HepG2 (cell line): ENCODE measurements around the gene DHX16. TPM values are rescaled to one million over a fixed set of nuclear protein-coding genes. Genes with fewer than 3 reads are reported as not detected.

Source experiments
- ARID2 ChIP-seq: sonication (generic); formaldehyde crosslinking; IDR thresholded peaks from 2 replicates; pipeline ENCODE4 v1.8.1; 2022; ENCODE audit warnings: mild to moderate bottlenecking, missing genetic modification reagents, borderline replicate concordance
- ARNT2 ChIP-seq: sonication (generic); formaldehyde crosslinking; IDR thresholded peaks from 2 replicates; pipeline ENCODE4 v1.8.0; 2022; ENCODE audit warnings: mild to moderate bottlenecking, low read depth, missing genetic modification reagents, moderate library complexity
- ATF4 ChIP-seq, 2 experiments: fragments of 450-650 bp in 1 of 2; sonication (generic) in 1 of 2; formaldehyde crosslinking; IDR thresholded peaks; 2 replicates each; pipeline versions ENCODE4 v1.5.0 to v1.8.0; 2020 to 2022; ENCODE audit warnings: mild to moderate bottlenecking in 1 of 2, missing genetic modification reagents in 1 of 2
- ATM ChIP-seq: fragments of 450-650 bp; IDR thresholded peaks from 2 replicates; pipeline ENCODE4 v1.7.1; 2017; ENCODE audit warnings: mild to moderate bottlenecking, borderline replicate concordance
- E2F5 ChIP-seq: sonication (generic); formaldehyde crosslinking; conservative IDR thresholded peaks from 2 replicates; pipeline ENCODE4 v1.4.0; 2020; ENCODE audit warnings: missing genetic modification reagents
- HES4 ChIP-seq: sonication (generic); formaldehyde crosslinking; IDR thresholded peaks from 2 replicates; pipeline ENCODE4 v1.9.0; 2021; ENCODE audit warnings: mild to moderate bottlenecking, missing genetic modification reagents, borderline replicate concordance
- HMG20A ChIP-seq: IDR thresholded peaks from 2 replicates; pipeline ENCODE4 v1.6.1; 2016; ENCODE audit warnings: borderline replicate concordance
- HNF1B ChIP-seq: sonication (generic); formaldehyde crosslinking; IDR thresholded peaks from 2 replicates; pipeline ENCODE4 v1.5.1; 2020; ENCODE audit warnings: mild to moderate bottlenecking, moderate library complexity, missing genetic modification reagents
- JUN ChIP-seq: sonication (generic); formaldehyde crosslinking; IDR thresholded peaks from 2 replicates; pipeline ENCODE4 v1.4.0; 2020; ENCODE audit warnings: mild to moderate bottlenecking, missing genetic modification reagents
- KAT7 ChIP-seq: IDR thresholded peaks from 2 replicates; pipeline ENCODE4 v1.6.1; 2018; ENCODE audit warnings: borderline replicate concordance, missing compliant biosample characterization
- LBX2 ChIP-seq: sonication (generic); formaldehyde crosslinking; IDR thresholded peaks from 2 replicates; pipeline ENCODE4 v1.5.0; 2020; ENCODE audit warnings: missing genetic modification reagents, mild to moderate bottlenecking, borderline replicate concordance
- NFIC ChIP-seq: IDR thresholded peaks from 2 replicates; pipeline ENCODE4 v1.6.1; 2012; ENCODE audit warnings: mild to moderate bottlenecking, low read length, inconsistent platforms
- NKX3-1 ChIP-seq: sonication (generic); formaldehyde crosslinking; IDR thresholded peaks from 2 replicates; pipeline ENCODE4 v1.5.0; 2020; ENCODE audit warnings: missing genetic modification reagents
- NR1H2 ChIP-seq: sonication (generic); formaldehyde crosslinking; IDR thresholded peaks from 2 replicates; pipeline ENCODE4 v1.8.1; 2022; ENCODE audit warnings: low read depth, missing genetic modification reagents, borderline replicate concordance
- SKIL ChIP-seq: sonication (generic); formaldehyde crosslinking; IDR thresholded peaks from 2 replicates; pipeline ENCODE4 v1.8.0; 2022; ENCODE audit warnings: missing genetic modification reagents, mild to moderate bottlenecking, moderate library complexity, borderline replicate concordance
- TSC22D2 ChIP-seq: sonication (generic); formaldehyde crosslinking; IDR thresholded peaks from 2 replicates; pipeline ENCODE4 v1.5.1; 2020; ENCODE audit warnings: missing genetic modification reagents, mild to moderate bottlenecking, borderline replicate concordance
- ZFP36L2 ChIP-seq: sonication (generic); formaldehyde crosslinking; IDR thresholded peaks from 2 replicates; pipeline ENCODE4 v1.4.0; 2020; ENCODE audit warnings: missing genetic modification reagents
- ZFP91 ChIP-seq: sonication (generic); formaldehyde crosslinking; IDR thresholded peaks from 2 replicates; pipeline ENCODE4 v1.9.0; 2022; ENCODE audit warnings: missing genetic modification reagents, mild to moderate bottlenecking, borderline replicate concordance
- ZNF724P ChIP-seq: sonication (generic); formaldehyde crosslinking; IDR thresholded peaks from 2 replicates; pipeline ENCODE4 v1.8.0; 2022; ENCODE audit warnings: missing genetic modification reagents, borderline replicate concordance
- ZNF891 ChIP-seq: sonication (generic); formaldehyde crosslinking; IDR thresholded peaks from 2 replicates; pipeline ENCODE4 v1.5.0; 2020; ENCODE audit warnings: mild to moderate bottlenecking, missing genetic modification reagents
- polyA plus RNA-seq, 8 experiments: library from polyadenylated mRNA; depleted of rRNA in 3 of 8; stranded (reverse) in 7 of 8; unstranded in 1 of 8; fragments of >200 nt; fragmentation: Illumina TruSeq in 4 of 8; extraction: Trizol in 4 of 8; gene quantifications; 2 replicates each; pipeline versions ENCODE4 v1.2.1 to v1.2.3, GENCODE V29; 2011 to 2016; ENCODE audit warnings: low read depth in 4 of 8, missing spikeins in 1 of 8, mixed read lengths in 1 of 8; ENCODE audit not compliant: insufficient read depth in 1 of 8
- total RNA-seq, 5 experiments: library from RNA; depleted of rRNA; stranded (reverse); fragments of >200 nt; fragmentation: Illumina TruSeq; extraction: Trizol; gene quantifications; 2 replicates each; pipeline ENCODE4 v1.2.3, GENCODE V29; 2016; ENCODE audit warnings: low read depth in 1 of 5

The DHX16 gene
- total and polyA plus RNA-seq, 2 of the 13 experiments (the other 11 are each of a cell fraction or from before 2014, with no cell fraction given): 57.0 to 58.5 TPM

- TF ChIP-seq E2F5 (CRISPR knock-in tag): 0 out of 2 replicates have a peak, but pooled peaks have one; percentile 24
- 0 out of 2 replicates have a peak, but pooled peaks have one; percentile 41 for TF ChIP-seq ZNF891 (CRISPR knock-in tag)
- peak; percentile 84; the same call in 1 of the 2 replicates for TF ChIP-seq TSC22D2
- TF ChIP-seq ATM: no peak
- TF ChIP-seq HES4: peak; percentile 85; the same call in 1 of the 2 replicates
- no peak; the same call in 1 of the 2 replicates for TF ChIP-seq ZFP91 (CRISPR knock-in tag)
- TF ChIP-seq ARNT2 (CRISPR knock-in tag): peak; percentile 60; the same call in 1 of the 2 replicates
- no peak for TF ChIP-seq NFIC
- 0 out of 4 replicates have a peak, but pooled peaks of 1 of the 2 experiments have one; percentile 22 for TF ChIP-seq ATF4 (CRISPR knock-in tag; IDR thresholded peaks at IDR 0.05)
- TF ChIP-seq ZNF724P (CRISPR knock-in tag): no peak
- 0 out of 2 replicates have a peak, but pooled peaks have one; percentile 13 for TF ChIP-seq KAT7
- peak; percentile 47; the same call in 1 of the 2 replicates for TF ChIP-seq NKX3-1 (CRISPR knock-in tag)
- no peak for TF ChIP-seq ZFP36L2 (CRISPR knock-in tag)
- no peak for TF ChIP-seq HMG20A (CRISPR knock-in tag)
- TF ChIP-seq NR1H2: no peak
- TF ChIP-seq ARID2 (CRISPR knock-in tag): no peak
- 0 out of 2 replicates have a peak, but pooled peaks have one; percentile 19 for TF ChIP-seq HNF1B (CRISPR knock-in tag)
- TF ChIP-seq SKIL (CRISPR knock-in tag): peak; percentile 23; the same call in 1 of the 2 replicates
- no peak for TF ChIP-seq LBX2 (CRISPR knock-in tag)
- TF ChIP-seq JUN (CRISPR knock-in tag): no peak
Measured at GRCh38 chr6:30690403-30691207, 17.8 kb upstream of the DHX16 start, which contains the start of gene NRM (continued).
